Right ventricle myocardium inferior (tissue), 1 donor: ENCODE measurements around the gene GFRA4. TPM values are rescaled to one million over a fixed set of nuclear protein-coding genes. Genes with fewer than 3 reads are reported as not detected.

ENCODE experiments used
- ATAC-seq: fragments of 200-7000 bp; cut with Tn5 transposase; one replicate; pipeline ENCODE4 v1.9.1; 2020; ENCODE audit warnings: mild to moderate bottlenecking, moderate library complexity
- DNase-seq: peaks from one replicate; pipeline ENCODE4 v3.0.0; 2021; ENCODE audit errors: missing footprints
- intact Hi-C: fragments of 100-400 bp; cut with DNase I; formaldehyde crosslinking; loops from one replicate; pipeline ENCODE4 v1.11.0; 2022
- total RNA-seq: library from RNA; stranded (reverse); fragmentation: NEBNext Ultra II Directional; extraction: Animal tissue kit (Norgen Biotek cat#: 25700); gene quantifications from one replicate; pipeline ENCODE4 v1.2.1, GENCODE V29; 2021
- donor health status: DM: no; HTN: yes; CAD: no; lungs with severe emphysema.

The GFRA4 gene
- total RNA-seq, 1 donor from 2014 or later, result not detected

- peak; percentile 49 for ATAC-seq
- intact Hi-C loops, result loop anchor here (5.0 kb wide), 1 partner anchor 87 kb away; the partner anchor contains the start of gene ADISSP
- peak; percentile 71 for DNase-seq
Measured at GRCh38 chr20:3679749-3680700, 16.8 kb upstream of the GFRA4 start.

- DNase-seq (peak; percentile 35), ATAC-seq (no peak)
- intact Hi-C loops, result loop anchor here (5.0 kb wide), 1 partner anchor 88 kb away; the partner anchor contains the start of gene ADISSP
Measured at GRCh38 chr20:3678856-3679720, 15.9 kb upstream of the GFRA4 start.

GRCh38 chr20:3678198-3678597 is 15.0 kb upstream of the GFRA4 start:
- no peak for ATAC-seq
- intact Hi-C loops, result loop anchor here (5.0 kb wide), 1 partner anchor 89 kb away; the partner anchor contains the start of gene ADISSP
- DNase-seq, result peak; percentile 5

GRCh38 chr20:3677733-3678132 is 14.5 kb upstream of the GFRA4 start:
- intact Hi-C loops, result loop anchor here (1.0 to 5.0 kb wide), 2 partner anchors 33 to 90 kb away; partner anchors contain the start of gene ADISSP
- ATAC-seq, result no peak
- peak; percentile 68 for DNase-seq

GRCh38 chr20:3674995-3675900 is 12.0 kb upstream of the GFRA4 start:
- DNase-seq (peak; percentile 32), ATAC-seq (no peak)
- intact Hi-C loops, result loop anchor here (5.0 kb wide), 1 partner anchor 92 kb away; the partner anchor contains the start of gene ADISSP

- ATAC-seq, result no peak
- DNase-seq, result peak; percentile 21
- intact Hi-C loops, result no loop called here
Measured at GRCh38 chr20:3674447-3674846, 11.2 kb upstream of the GFRA4 start.

- DNase-seq (peak; percentile 41), ATAC-seq (no peak)
- intact Hi-C loops, result no loop called here
Measured at GRCh38 chr20:3673221-3674070, 10.2 kb upstream of the GFRA4 start.

- ATAC-seq (no peak), DNase-seq (peak; percentile 53)
- intact Hi-C loops, result no loop called here
Measured at GRCh38 chr20:3672547-3673171, 9.5 kb upstream of the GFRA4 start.

- intact Hi-C loops, result no loop called here
- DNase-seq (peak; percentile 28), ATAC-seq (no peak)
Measured at GRCh38 chr20:3671986-3672546, 8.9 kb upstream of the GFRA4 start.

- ATAC-seq (no peak), DNase-seq (peak; percentile 50)
- intact Hi-C loops, result no loop called here
Measured at GRCh38 chr20:3670945-3671344, 7.7 kb upstream of the GFRA4 start.

- ATAC-seq, result no peak
- intact Hi-C loops, result no loop called here
- peak; percentile 53 for DNase-seq
Measured at GRCh38 chr20:3670511-3670910, 7.3 kb upstream of the GFRA4 start.

GRCh38 chr20:3669710-3670367 is 6.6 kb upstream of the GFRA4 start:
- DNase-seq (peak; percentile 40), ATAC-seq (no peak)

GRCh38 chr20:3667434-3668037 is 4.3 kb upstream of the GFRA4 start:
- ATAC-seq, result no peak
- intact Hi-C loops, result no loop called here
- DNase-seq, result no peak

More at GRCh38 chr20:3669710-3670367, 6.6 kb upstream of the GFRA4 start:
- intact Hi-C loops, result no loop called here

- no peak for ATAC-seq
- intact Hi-C loops, result no loop called here
Measured at GRCh38 chr20:3663858-3664257, 659 bp upstream of the GFRA4 start.

GRCh38 chr20:3661814-3662665 is 1.2 kb downstream of the GFRA4 start:
- ATAC-seq (no peak), DNase-seq (no peak)
- intact Hi-C loops, result no loop called here

More at GRCh38 chr20:3663858-3664257, 659 bp upstream of the GFRA4 start:
- no peak for DNase-seq
